ENCODE measurements around the gene DISP2.

DISP2 gene

GRCh38 chr15:40343512-40343911, 14.5 kb upstream of the DISP2 start:
- no peak for DNase-seq

DNA sequence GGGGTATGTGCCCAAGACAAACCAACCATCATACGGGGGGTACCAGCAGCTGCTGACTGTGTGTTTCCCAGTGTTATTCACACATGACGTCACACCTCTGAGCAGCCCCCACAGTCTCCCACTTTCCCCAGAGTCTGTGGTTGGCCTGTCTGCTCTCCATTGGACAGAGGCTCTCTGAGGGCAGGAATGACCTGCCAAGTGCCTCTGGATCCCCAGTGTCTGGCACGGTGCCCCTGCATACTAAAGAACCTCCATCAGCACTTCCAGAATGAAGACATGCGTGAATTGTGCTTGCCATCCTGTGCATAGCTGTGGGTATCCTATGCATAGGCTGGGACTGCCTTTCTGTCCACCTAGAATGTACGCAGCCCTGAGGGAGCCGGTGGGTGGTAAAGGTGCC, 13.8 kb upstream of the DISP2 start:
- no peak for DNase-seq

DNA sequence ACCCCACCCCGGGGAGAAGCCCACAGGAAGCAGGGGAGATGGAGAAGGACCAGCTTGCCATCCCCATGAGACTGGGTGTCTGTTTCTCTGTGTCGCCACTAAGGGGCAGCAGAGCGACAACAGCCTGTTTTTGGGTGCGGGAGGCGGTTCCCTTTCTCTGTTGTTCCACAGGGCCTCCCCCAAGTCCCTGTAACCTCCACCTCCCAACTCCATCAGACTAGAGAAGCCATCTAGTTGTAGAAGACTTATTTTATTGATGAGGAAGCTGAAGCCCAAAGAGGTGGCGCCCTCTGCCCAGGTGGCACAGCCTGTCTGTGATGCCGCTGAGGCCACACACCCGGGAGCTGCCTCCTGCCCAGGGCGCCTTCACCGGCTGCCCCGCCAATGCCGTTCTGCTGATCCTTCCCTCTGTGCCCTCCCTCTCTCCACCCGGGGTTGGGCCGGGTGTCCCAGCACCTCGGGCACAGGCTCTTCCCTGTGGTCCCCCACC, 13.3 kb upstream of the DISP2 start:
- peak; percentile 84 for DNase-seq

DNA sequence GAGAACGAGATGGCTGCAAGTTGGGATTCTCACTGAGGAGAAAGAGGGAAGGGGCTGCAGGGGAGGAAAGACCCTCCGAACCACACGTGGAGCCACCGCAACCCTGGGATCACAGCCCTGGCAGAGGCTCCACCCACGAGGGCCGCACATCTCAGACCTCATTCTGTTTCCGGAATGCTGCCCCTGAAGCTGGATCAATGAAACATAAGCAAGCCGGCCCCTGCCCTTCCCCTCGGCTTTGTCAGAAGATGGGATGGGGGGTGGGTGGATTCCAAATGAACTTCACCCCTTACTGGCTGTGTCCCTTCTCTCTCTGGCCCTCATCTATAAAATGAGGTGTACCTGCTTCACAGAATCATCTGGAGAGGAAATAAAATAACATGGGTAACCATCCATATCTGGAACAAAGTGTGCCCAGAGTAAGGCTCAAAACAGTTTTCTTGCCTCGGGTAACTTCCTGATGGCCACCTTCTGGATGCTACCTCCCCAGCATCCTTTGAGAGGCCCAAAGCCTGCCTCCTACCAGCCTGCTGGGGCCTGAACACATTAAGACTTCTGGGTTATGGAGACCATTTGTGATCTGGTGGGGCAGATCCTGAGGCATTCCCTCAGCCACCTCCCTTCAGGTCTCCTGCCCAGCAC, 12.7 kb upstream of the DISP2 start:
- DNase-seq: no peak

DNA sequence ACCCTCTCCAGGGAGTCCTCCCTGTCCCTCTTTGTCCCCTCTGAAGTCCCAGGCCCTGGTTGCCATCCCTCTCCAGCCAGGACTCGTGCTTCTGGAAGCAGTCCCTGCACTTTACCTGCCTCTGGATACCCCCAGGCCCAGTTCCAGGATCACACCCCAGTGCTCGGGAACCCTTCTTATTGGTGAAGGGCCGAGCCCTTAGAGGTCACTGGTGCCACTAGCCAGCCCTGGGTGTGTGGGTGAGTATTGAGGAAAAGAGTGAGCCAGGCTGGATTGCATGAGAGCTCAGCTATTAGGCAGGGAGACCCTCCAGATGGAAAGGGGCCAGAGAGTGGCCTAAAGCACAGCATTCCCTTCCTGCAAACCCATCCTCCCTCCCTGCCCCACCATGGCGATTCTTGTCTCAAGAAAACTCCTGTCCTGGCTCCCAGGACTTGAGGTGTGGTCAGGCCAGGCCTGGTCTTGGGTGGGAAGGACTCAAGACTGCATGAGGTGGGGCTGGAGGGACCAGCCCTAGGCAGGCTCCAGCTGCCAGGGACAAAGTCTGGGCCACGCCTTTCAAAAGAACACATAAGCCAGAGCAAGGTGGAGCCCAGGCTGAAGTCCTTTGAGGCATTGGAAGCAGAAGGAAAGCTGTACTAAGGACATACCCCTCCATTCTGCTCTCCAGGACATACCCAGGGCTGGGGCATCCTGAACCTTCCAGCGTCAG, 12.0 kb upstream of the DISP2 start:
- no peak for DNase-seq

DNA sequence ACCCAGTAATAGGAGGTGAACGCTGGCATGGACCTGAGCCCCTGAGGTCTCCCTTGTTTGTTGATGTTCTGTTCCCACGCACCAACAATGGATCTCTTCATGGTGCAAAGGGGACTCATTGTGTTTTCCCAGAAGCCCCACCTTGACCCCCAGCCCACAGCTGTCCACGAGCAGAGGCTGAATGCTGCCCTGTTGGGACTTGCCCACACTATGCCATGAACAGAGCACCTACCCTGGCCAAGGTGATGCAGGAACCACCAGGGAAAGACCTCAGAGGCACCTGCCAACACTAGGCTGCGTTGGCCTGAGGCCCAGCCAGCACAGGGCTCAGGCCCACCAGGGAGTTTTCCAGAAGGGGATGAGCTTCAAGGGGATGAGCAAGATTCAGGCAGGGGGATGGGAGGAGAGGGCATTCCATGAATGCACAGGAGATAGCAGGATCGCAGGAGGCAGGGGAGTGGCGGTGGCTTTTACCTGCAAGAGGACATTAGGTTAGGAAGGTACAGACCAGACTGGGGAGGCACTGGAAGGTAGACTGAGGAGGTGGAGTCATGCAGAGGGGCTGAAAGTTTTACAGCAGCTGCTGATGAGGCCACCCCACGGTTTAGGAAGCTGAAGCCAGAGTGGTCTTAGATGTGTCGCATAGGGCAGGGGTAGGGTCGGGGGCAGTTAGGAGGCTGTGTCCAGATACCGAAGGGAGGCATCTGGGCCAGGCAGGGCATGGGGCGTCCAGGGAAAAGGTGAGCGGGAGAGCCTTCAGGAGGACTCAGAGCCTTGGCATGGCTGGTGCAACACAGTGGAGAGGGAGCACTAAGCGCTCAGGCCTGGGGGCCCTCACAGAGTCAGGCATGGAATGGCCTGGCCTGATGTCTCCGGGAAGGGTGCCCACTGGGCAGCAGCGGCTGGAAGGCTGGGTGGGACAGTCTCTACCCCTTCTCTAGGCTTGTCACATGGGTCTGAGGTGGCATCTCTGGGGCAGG, 11.2 kb upstream of the DISP2 start:
- DNase-seq: no peak

GRCh38 chr15:40347559-40348473, 10.2 kb upstream of the DISP2 start:
- DNase-seq: no peak

- no peak for DNase-seq
Observed at GRCh38 chr15:40348474-40348870, 9.5 kb upstream of the DISP2 start.

- no peak for DNase-seq
Observed at GRCh38 chr15:40349163-40349562, 8.9 kb upstream of the DISP2 start.

DNA sequence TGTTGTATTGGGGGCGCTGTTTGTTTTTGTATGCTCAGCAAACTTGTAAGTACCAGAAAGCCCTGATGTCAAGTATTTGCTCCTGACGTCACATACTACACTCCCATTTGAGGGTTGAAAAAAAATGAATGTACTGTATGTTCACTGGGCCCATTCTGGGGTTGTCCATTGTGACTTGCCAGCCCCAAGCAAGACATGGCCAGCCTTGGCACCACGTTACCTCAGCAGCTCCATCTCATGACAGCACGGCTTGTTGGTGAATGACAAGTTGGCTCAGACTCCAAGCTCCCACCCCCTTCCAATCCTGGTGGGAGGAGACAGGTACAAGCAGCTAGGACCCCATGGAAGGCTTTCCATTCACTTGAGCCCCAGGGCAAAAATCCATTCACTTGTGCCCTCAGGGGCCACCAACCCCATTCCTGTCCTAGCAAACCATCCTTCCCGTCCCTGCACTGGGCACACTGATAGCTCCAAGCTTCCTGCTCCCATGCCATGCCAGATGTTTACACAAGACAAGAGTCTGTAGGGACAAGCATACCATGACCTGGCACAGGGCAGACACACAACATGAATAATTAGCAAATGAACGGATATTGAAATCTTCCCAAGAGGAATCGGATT, 5.6 kb upstream of the DISP2 start:
- no peak for DNase-seq

DNA sequence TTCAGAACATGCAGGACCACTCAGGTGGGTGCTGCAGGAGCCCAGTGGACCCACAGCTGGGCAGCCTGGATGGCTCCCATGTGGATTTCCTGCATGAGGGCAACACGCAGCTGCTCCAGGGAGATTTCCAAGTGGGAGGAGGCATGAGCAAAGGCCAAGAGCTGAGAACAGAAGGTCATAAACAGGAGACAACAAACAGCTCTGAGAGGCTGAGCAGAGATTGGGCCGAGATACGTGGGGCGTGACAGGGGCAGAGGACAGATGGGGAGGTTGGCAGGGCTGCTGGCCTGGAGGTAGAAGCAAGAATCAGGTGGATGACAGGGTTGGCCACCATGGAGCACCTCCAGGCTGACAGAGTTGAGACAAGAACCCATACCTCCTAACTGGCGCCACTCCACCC, 4.3 kb upstream of the DISP2 start:
- DNase-seq: no peak

- DNase-seq: no peak
Observed at GRCh38 chr15:40354408-40355171, 3.4 kb upstream of the DISP2 start.

DNA sequence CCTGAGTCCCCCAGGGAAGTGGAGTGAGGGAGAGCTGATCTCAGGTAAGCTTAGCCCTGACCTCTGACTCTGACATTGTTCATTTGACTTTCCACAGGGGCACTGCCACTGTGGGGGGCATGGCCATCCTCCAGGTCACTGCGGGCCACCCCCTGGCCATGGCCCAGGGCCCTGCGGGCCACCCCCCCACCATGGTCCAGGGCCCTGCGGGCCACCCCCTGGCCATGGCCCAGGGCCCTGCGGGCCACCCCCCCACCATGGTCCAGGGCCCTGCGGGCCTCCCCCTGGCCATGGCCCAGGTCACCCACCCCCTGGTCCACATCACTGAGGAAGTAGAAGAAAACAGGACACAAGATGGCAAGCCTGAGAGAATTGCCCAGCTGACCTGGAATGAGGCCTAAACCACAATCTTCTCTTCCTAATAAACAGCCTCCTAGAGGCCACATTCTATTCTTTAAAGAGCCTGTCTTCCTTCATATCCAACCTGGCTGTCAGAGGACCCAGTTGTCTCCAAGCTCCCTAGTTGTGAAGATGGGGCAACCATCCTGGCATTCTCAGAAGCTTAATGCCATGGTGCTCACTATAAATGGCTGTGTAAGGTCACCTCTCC, 1.9 kb upstream of the DISP2 start:
- no peak for DNase-seq

DNA sequence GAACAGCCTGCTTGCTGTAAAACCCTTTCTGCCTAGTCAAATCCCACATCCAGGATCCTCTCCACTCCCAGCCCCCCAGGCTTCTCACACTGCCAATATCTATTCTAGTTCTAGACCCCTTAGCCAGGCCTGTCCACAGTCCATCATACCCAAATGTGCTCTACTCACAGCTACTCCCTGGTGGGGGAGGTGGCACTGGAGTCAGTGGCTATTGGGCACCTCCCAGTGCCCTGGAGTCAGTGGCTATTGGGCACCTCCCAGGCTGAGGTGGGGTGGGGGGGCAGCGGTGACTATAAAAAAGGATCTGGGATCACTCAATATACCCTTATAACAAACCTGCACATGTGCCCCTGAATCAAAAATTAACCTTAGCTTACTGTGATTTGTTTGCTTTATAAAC, 773 bp upstream of the DISP2 start:
- DNase-seq: no peak

- DNase-seq: no peak
Observed at GRCh38 chr15:40358471-40359353, 693 bp downstream of the DISP2 start.

DNA sequence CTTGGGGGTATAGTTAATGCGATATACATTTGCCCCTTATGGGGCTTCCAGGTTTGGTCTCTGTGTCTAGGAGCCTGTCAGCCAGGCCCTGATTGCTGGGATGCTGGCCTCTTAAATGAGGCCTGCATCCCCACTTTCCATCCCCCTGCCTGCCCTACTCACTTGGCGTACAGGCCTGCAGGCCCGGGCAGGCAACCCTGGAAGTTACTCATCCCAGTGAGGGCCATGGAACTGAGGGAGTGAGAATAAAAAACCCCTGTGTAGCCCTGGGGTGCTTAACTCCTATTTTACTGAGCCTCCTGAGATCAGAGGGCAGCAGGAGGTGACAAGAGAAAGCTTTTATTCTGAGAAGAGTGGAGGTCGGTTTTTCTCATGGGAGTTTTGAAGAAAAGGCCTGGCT, 2.0 kb downstream of the DISP2 start:
- no peak for DNase-seq

DNA sequence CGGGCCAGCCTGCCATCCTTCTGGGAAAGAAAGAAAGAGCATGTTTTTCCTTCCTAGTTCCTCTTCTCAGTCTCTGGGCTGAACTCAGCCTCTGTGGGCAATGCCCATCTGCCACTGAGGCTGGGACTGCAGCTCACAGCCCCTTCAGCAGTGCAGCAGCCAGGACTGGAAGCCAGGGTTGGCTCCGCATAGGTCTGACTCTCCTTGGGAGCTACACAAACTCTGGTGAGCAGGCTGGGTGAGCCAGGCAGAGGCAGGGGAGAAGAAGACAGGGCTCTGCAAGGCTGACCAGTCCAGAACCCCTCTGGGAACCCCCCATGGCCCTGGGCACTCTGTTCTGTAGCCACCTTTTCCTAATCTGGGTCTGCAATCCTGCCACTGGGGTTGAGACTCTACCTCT, 3.6 kb downstream of the DISP2 start:
- DNase-seq: no peak

- no peak for DNase-seq
Observed at GRCh38 chr15:40363611-40364010, 5.6 kb downstream of the DISP2 start.

GRCh38 chr15:40364251-40364650, 6.2 kb downstream of the DISP2 start:
- no peak for DNase-seq

DNA sequence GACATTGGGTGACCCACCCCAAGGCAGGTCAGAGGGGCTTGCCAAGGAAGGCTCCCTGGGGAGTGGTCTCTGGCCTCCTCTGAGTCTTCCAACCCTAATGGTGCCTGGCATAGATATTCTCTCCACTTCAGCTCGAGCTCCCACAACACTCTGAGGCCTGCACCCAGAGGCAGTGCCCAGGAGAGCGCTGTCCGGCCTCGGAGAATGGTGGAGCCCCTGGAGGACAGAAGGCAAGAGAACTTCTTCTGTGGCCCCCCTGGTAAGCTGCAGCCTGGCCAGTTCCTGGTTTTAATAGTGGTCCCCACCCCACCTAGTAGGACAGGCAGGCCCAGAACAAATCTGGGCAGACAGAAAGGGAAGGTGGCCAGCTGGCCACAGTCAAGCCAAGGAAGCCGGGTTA, 7.0 kb downstream of the DISP2 start:
- no peak for DNase-seq
